Measurements from ENCODE around the gene SEPTIN10. TPM values are rescaled to one million over a fixed set of nuclear protein-coding genes. Genes with fewer than 3 reads are reported as not detected.

The SEPTIN10 gene
- total RNA-seq, 1 donor from 2014 or later = 90.8 TPM

GRCh38 chr2:109604597-109604996, 9.2 kb downstream of the SEPTIN10 start:
- H3K27ac ChIP-seq (ENCODE audit: low read depth, low read length) = peak overlapping the region; percentile 39
- DNase-seq (ENCODE audit: low read depth) = peak; percentile 80
- peaks cover 93% of the 10 kb centered on the region for H3K79me2 ChIP-seq (ENCODE audit: insufficient read depth, low read length)
- H3K4me1 ChIP-seq (ENCODE audit: insufficient read depth, low read length) = peaks cover 46% of the 10 kb centered on the region
- Mint-ChIP-seq H3K27me3 (ENCODE audit: low read depth, unreplicated experiment) (no peaks in the 10 kb centered on the region), H3K4me3 (ENCODE audit: unreplicated experiment) (no peak overlapping the region), H3K36me3 (ENCODE audit: low read depth, unreplicated experiment) (no peaks in the 10 kb centered on the region), H3K27ac (ENCODE audit: unreplicated experiment) (peak overlapping the region; percentile 56), H3K9me3 (ENCODE audit: unreplicated experiment) (no peaks in the 10 kb centered on the region), H3K4me1 (ENCODE audit: low read depth, unreplicated experiment) (peaks cover 54% of the 10 kb centered on the region)
- H3K27me3 ChIP-seq (ENCODE audit: insufficient read depth, low read length) = no peaks in the 10 kb centered on the region
- peaks cover 26% of the 10 kb centered on the region for H4K20me1 ChIP-seq (ENCODE audit: insufficient read depth, low read length)
- H3K36me3 ChIP-seq (ENCODE audit: insufficient read depth, low read length) = no peaks in the 10 kb centered on the region
- no peak overlapping the region for H2AFZ ChIP-seq (ENCODE audit: low read depth, low read length)
- no peak overlapping the region for H3K4me3 ChIP-seq (ENCODE audit: insufficient read depth, low read depth, low read length)
- H3K4me2 ChIP-seq (ENCODE audit: low read length) = no peak overlapping the region
- TF ChIP-seq EZH2 (IDR thresholded peaks at IDR 0.05; ENCODE audit: insufficient read depth, low read length) (no peak), CTCF (IDR thresholded peaks at IDR 0.05; ENCODE audit: insufficient read depth, low read depth, low read length) (no peak)
- peak; percentile 65 for FAIRE-seq
- H3K9me3 ChIP-seq (ENCODE audit: insufficient read depth, low read depth, low read length) = no peaks in the 10 kb centered on the region
- H3K9ac ChIP-seq (ENCODE audit: low read length) = no peak overlapping the region

GRCh38 chr2:109602617-109603188, 11.1 kb downstream of the SEPTIN10 start:
- H3K27me3 ChIP-seq (ENCODE audit: insufficient read depth, low read length) = no peaks in the 10 kb centered on the region
- no peak overlapping the region for H3K27ac Mint-ChIP-seq (ENCODE audit: unreplicated experiment)
- FAIRE-seq = no peak

More at GRCh38 chr2:109602617-109603188, 11.1 kb downstream of the SEPTIN10 start:
- no peaks in the 10 kb centered on the region for H3K36me3 Mint-ChIP-seq (ENCODE audit: low read depth, unreplicated experiment)
- peaks cover 29% of the 10 kb centered on the region for H3K4me1 ChIP-seq (ENCODE audit: insufficient read depth, low read length)
- no peak for TF ChIP-seq EZH2 (IDR thresholded peaks at IDR 0.05; ENCODE audit: insufficient read depth, low read length)
- TF ChIP-seq CTCF (IDR thresholded peaks at IDR 0.05; ENCODE audit: insufficient read depth, low read depth, low read length) = no peak
- no peak overlapping the region for H3K9ac ChIP-seq (ENCODE audit: low read length)
- no peak overlapping the region for H3K4me2 ChIP-seq (ENCODE audit: low read length)
- H3K79me2 ChIP-seq (ENCODE audit: insufficient read depth, low read length) = peaks cover 96% of the 10 kb centered on the region
- no peak overlapping the region for H2AFZ ChIP-seq (ENCODE audit: low read depth, low read length)
- peaks cover 38% of the 10 kb centered on the region for H4K20me1 ChIP-seq (ENCODE audit: insufficient read depth, low read length)
- no peaks in the 10 kb centered on the region for H3K9me3 Mint-ChIP-seq (ENCODE audit: unreplicated experiment)
- H3K27ac ChIP-seq (ENCODE audit: low read depth, low read length) = no peak overlapping the region
- H3K4me3 Mint-ChIP-seq (ENCODE audit: unreplicated experiment) = no peak overlapping the region
- no peak overlapping the region for H3K4me3 ChIP-seq (ENCODE audit: insufficient read depth, low read depth, low read length)
- no peaks in the 10 kb centered on the region for H3K27me3 Mint-ChIP-seq (ENCODE audit: low read depth, unreplicated experiment)
- H3K9me3 ChIP-seq (ENCODE audit: insufficient read depth, low read depth, low read length) = no peaks in the 10 kb centered on the region
- no peak for DNase-seq (ENCODE audit: low read depth)
- H3K4me1 Mint-ChIP-seq (ENCODE audit: low read depth, unreplicated experiment) = peaks cover 40% of the 10 kb centered on the region
- no peaks in the 10 kb centered on the region for H3K36me3 ChIP-seq (ENCODE audit: insufficient read depth, low read length)

Data from astrocyte (in vitro differentiated cells and primary cell).